HUES64 (cell line): ENCODE data around the gene LUC7L3.

Experiments used
- H3K27ac ChIP-seq: 2 replicates; pipeline ENCODE4 v1.7.0; 2013; ENCODE audit warnings: low read depth, low read length, inconsistent platforms
- H3K27me3 ChIP-seq: 2 replicates; pipeline ENCODE4 v1.6.1; 2013; ENCODE audit warnings: mild to moderate bottlenecking, low read length; ENCODE audit not compliant: insufficient read depth
- H3K36me3 ChIP-seq: 2 replicates; pipeline ENCODE4 v1.6.1; 2013; ENCODE audit warnings: mild to moderate bottlenecking, low read length; ENCODE audit not compliant: insufficient read depth
- H3K4me1 ChIP-seq: 2 replicates; pipeline ENCODE4 v1.6.1; 2013; ENCODE audit warnings: mild to moderate bottlenecking, low read length, moderate library complexity; ENCODE audit not compliant: insufficient read depth
- H3K4me3 ChIP-seq: 2 replicates; pipeline ENCODE4 v1.5.1; 2013; ENCODE audit warnings: mild to moderate bottlenecking, low read length, moderate library complexity
- H3K9ac ChIP-seq: 2 replicates; pipeline ENCODE4 v1.6.1; 2013; ENCODE audit warnings: mild to moderate bottlenecking, low read depth, low read length
- H3K9me3 ChIP-seq: 2 replicates; pipeline ENCODE4 v1.6.1; 2013; ENCODE audit warnings: low read depth, low read length; ENCODE audit not compliant: insufficient read depth
- WGBS: fragments of 150-250, 120-280 bp; methylation state at CpG from one replicate; pipeline ENCODE4 v1.1.7; 2013; ENCODE audit warnings: missing lambda C conversion rate; 5-methylcytosine and 5-hydroxymethylcytosine counted together

LUC7L3 gene

DNA sequence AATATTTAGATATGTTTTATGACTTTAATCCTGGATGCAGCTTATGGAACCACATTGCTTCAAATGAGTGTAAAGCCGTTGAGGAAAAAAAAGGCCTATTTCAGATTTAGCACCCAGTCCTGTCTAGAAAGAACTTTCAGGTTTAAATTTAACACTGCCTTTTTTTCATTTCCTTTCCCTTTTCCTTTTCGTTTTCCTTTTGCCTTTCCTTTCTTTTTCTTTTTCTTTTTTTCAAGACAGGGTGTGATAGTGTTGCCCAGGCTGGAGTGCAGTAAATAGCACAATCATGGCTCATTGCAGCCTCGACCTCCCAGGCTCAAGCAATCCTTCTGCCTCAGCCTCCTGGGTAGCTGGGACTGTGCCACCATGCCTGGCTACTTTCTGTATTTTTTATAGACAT lies 15.9 kb downstream of the LUC7L3 start:
- Histone ChIP-seq H3K4me1 (no peaks in the 10 kb centered on the region; the same call in 1 of the 2 replicates), H3K27ac (no peak overlapping the region), H3K9me3 (no peaks in the 10 kb centered on the region), H3K27me3 (no peaks in the 10 kb centered on the region), H3K9ac (no peak overlapping the region), H3K36me3 (peaks cover 37% of the 10 kb centered on the region), H3K4me3 (no peak overlapping the region)
- 96% methylated on average over 3 of the region's 3 CpGs for WGBS

GRCh38 chr17:50737118-50737698 lies 17.8 kb downstream of the LUC7L3 start:
- Histone ChIP-seq H3K27ac (no peak overlapping the region), H3K4me1 (no peaks in the 10 kb centered on the region; the same call in 1 of the 2 replicates), H3K4me3 (no peak overlapping the region), H3K9me3 (no peaks in the 10 kb centered on the region), H3K9ac (no peak overlapping the region), H3K27me3 (no peaks in the 10 kb centered on the region), H3K36me3 (peaks cover 56% of the 10 kb centered on the region)
- WGBS = 96% methylated on average over 2 of the region's 2 CpGs

GRCh38 chr17:50739098-50739497 lies 19.7 kb downstream of the LUC7L3 start:
- 57% methylated on average over 2 of the region's 2 CpGs for WGBS

GRCh38 chr17:50745631-50746030 lies 26.2 kb downstream of the LUC7L3 start:
- H3K4me1 ChIP-seq = no peaks in the 10 kb centered on the region
- no peak overlapping the region for H3K27ac ChIP-seq
- no peak overlapping the region for H3K4me3 ChIP-seq
- no peak overlapping the region for H3K9ac ChIP-seq
- 93% methylated on average over 11 of the region's 12 CpGs for WGBS
- peaks cover 98% of the 10 kb centered on the region for H3K36me3 ChIP-seq
- no peaks in the 10 kb centered on the region for H3K27me3 ChIP-seq
- H3K9me3 ChIP-seq = no peaks in the 10 kb centered on the region

More at GRCh38 chr17:50739098-50739497, 19.7 kb downstream of the LUC7L3 start:
- no peaks in the 10 kb centered on the region for H3K9me3 ChIP-seq
- H3K27ac ChIP-seq = no peak overlapping the region
- no peak overlapping the region for H3K9ac ChIP-seq
- H3K36me3 ChIP-seq = peaks cover 74% of the 10 kb centered on the region
- no peaks in the 10 kb centered on the region for H3K27me3 ChIP-seq
- H3K4me1 ChIP-seq = no peaks in the 10 kb centered on the region; the same call in 1 of the 2 replicates
- no peak overlapping the region for H3K4me3 ChIP-seq

DNA sequence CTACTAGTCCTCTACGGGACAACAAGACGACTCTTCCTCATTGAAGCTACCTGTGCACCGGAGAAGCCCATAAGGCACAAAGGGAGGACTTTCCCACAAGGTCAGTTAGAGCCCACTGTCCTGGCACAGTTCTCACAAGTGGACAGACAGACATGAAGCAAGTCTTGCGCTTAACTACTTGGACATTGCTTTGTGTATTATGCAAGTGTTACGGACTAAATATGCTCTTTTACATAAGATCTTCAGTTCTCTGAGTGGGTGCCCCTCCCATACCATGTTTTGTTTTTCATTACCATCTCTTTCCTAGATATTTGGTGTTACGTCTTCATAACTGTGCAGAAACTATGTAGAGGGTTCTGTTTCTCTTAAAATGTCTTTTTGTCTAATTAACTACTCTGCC lies 29.8 kb downstream of the LUC7L3 start:
- Histone ChIP-seq H3K9ac (no peak overlapping the region), H3K27me3 (no peaks in the 10 kb centered on the region), H3K4me3 (no peak overlapping the region), H3K4me1 (peaks cover 7% of the 10 kb centered on the region; the same call in 1 of the 2 replicates), H3K36me3 (peaks cover 100% of the 10 kb centered on the region), H3K27ac (no peak overlapping the region), H3K9me3 (no peaks in the 10 kb centered on the region)
- 96% methylated on average over 5 of the region's 6 CpGs for WGBS

- Histone ChIP-seq H3K4me1 (peaks cover 7% of the 10 kb centered on the region; the same call in 1 of the 2 replicates), H3K27me3 (no peaks in the 10 kb centered on the region), H3K9ac (no peak overlapping the region), H3K9me3 (no peaks in the 10 kb centered on the region), H3K27ac (no peak overlapping the region), H3K4me3 (no peak overlapping the region), H3K36me3 (peaks cover 62% of the 10 kb centered on the region)
- WGBS = 85% methylated on average over 2 of the region's 2 CpGs
These were observed 35.1 kb downstream of the LUC7L3 start for GRCh38 chr17:50754521-50754920.

- Histone ChIP-seq H3K36me3 (peaks cover 22% of the 10 kb centered on the region), H3K4me1 (peaks cover 4% of the 10 kb centered on the region; the same call in 1 of the 2 replicates), H3K9me3 (no peaks in the 10 kb centered on the region), H3K27ac (no peak overlapping the region), H3K27me3 (no peaks in the 10 kb centered on the region), H3K4me3 (no peak overlapping the region), H3K9ac (no peak overlapping the region)
- WGBS = 82% methylated on average over 5 of the region's 5 CpGs
These were observed 39.1 kb downstream of the LUC7L3 start for GRCh38 chr17:50758524-50758923.

- no peak overlapping the region for H3K9ac ChIP-seq
- no peaks in the 10 kb centered on the region for H3K9me3 ChIP-seq
- no peak overlapping the region for H3K27ac ChIP-seq
- WGBS = 89% methylated on average over 9 of the region's 9 CpGs
- H3K4me1 ChIP-seq = peaks cover 8% of the 10 kb centered on the region; the same call in 1 of the 2 replicates
- no peaks in the 10 kb centered on the region for H3K27me3 ChIP-seq
- no peak overlapping the region for H3K4me3 ChIP-seq
- peaks cover 16% of the 10 kb centered on the region for H3K36me3 ChIP-seq
These were observed 39.7 kb downstream of the LUC7L3 start for GRCh38 chr17:50758989-50759544.

- H3K36me3 ChIP-seq = no peaks in the 10 kb centered on the region
- H3K27ac ChIP-seq = no peak overlapping the region
- H3K9me3 ChIP-seq = no peaks in the 10 kb centered on the region
- H3K9ac ChIP-seq = no peak overlapping the region
- no peaks in the 10 kb centered on the region for H3K27me3 ChIP-seq
- 88% methylated on average over 2 of the region's 2 CpGs for WGBS
- peaks cover 15% of the 10 kb centered on the region; the same call in 1 of the 2 replicates for H3K4me1 ChIP-seq
- no peak overlapping the region for H3K4me3 ChIP-seq
These were observed 42.8 kb downstream of the LUC7L3 start for GRCh38 chr17:50762177-50762576.

DNA sequence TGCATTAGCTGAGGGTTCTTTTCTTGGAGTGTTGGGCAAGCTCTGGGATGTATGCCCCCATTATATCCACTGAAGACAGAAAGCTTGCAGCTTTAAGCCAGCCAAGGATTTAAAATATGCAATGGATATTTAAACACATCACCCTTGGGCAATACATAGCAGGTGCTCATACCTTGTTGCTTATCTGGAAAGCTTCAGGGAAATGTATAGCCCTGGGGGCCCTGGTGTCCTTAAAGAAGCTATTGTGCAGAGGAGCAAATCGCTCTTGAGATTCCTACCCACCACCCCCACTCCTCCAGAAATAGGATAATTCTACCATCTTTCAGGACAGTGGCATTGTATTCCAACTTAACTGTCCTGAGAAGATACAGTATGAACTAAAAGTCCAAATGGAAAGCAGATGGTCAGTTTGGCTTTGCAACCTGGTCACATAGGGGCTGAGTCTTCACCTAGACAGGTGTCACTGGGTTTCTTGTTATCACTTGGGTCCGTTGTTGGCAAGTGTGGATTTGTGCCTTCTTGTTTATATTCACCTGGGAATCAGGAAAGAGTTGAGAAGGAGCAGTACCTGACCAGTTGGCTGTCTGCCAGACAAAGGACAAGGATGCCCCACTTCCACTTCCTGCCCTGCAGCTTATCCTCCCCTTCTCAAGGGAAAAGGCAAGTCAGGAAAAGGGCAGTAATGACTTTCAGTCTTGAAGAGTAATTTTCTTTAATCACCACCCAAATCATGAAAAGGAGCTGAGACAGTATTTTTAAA lies 44.5 kb downstream of the LUC7L3 start:
- WGBS = 73% methylated on average over 2 of the region's 2 CpGs
- H3K9ac ChIP-seq = no peak overlapping the region
- no peaks in the 10 kb centered on the region for H3K9me3 ChIP-seq
- H3K4me1 ChIP-seq = peaks cover 15% of the 10 kb centered on the region; the same call in 1 of the 2 replicates
- no peak overlapping the region for H3K4me3 ChIP-seq
- no peaks in the 10 kb centered on the region for H3K36me3 ChIP-seq
- no peak overlapping the region for H3K27ac ChIP-seq
- H3K27me3 ChIP-seq = no peaks in the 10 kb centered on the region

DNA sequence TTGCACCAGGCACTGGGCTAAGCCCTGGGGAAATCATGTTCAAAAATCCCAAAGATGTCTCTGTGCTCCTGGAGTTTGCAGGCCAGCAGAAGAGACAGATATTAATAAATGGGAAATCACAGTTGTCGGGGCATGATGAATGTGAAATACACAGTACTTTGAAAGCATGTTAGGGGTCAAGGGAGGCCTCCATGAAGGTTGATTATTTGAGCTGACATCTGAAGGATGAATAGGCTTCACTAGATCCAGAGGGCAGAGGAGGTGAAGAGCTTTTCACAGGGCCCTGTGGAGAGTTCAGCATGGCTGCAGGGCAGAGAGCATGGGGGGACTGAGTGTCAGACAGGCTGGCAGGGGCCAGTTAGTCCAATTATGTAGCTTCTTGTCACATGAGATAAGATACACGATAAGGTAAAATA lies 45.3 kb downstream of the LUC7L3 start:
- H3K36me3 ChIP-seq = no peaks in the 10 kb centered on the region
- no peaks in the 10 kb centered on the region for H3K9me3 ChIP-seq
- H3K9ac ChIP-seq = no peak overlapping the region
- H3K4me1 ChIP-seq = peaks cover 15% of the 10 kb centered on the region; the same call in 1 of the 2 replicates
- WGBS = 90% methylated on average over 1 of the region's 2 CpGs
- H3K27ac ChIP-seq = no peak overlapping the region
- H3K27me3 ChIP-seq = no peaks in the 10 kb centered on the region
- H3K4me3 ChIP-seq = no peak overlapping the region
